HG03175 (cell line): Measurements from ENCODE around the gene FDPS.

Source experiments
- ATAC-seq: cut with Tn5 transposase; IDR thresholded peaks from one replicate; pipeline ENCODE4 v1.9.1; 2021; ENCODE audit warnings: mild to moderate bottlenecking, moderate library complexity; ENCODE audit not compliant: unreplicated experiment

The FDPS gene

DNA sequence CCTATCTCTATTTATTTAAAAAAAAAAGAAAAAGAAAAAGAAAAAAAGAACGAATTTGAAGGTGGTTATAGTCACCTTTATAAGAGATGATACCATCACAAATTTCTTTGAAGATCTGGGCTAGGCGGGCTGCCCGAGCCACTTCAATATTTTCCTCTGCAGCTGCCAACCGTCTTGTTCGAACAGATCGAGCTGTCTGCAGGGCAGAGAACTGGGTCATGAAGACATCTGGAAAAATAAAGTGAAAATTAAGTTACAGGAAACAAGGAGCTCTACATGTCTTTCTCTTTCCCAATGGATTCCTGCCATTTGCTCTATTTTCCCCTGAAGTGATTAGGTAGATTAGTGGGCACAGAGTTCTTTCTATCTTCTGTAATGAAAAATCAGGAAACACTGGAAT lies 44.0 kb downstream of the FDPS start:
- no peak for ATAC-seq

DNA sequence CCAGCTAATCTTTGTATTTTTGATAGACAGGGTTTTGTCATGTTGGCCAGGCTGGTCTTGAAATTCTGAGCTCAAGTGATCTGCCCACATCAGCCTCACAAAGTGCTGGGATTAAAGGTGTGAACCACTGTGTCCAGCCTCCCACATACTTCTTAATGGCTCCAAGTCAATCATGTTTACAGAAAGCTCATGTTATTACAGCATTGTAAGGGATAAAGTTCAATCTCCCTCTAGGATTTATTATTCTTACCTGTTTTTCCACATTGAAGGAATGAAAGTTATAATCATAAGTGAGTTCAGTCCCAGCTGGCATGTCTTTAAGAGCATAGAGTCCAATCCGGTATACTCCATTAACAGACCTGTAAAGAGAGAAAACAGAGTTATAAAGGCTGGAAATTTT lies 51.4 kb downstream of the FDPS start:
- no peak for ATAC-seq
